NB4 (cell line): Measurements from ENCODE around the gene STAB2.
"Not testable (repeated sequence)": the region's sequence is repeated elsewhere in the genome, so short reads cannot be mapped to it uniquely, and the experiment has no call there.

Source experiments
- DNase-seq: peaks from one replicate; pipeline ENCODE4 v3.0.0; 2010; ENCODE audit warnings: low read depth
- H3K4me3 ChIP-seq: one replicate; pipeline ENCODE4 v1.5.1; 2011; ENCODE audit warnings: mild to moderate bottlenecking, low read depth, low read length, moderate library complexity
- MAX ChIP-seq: IDR thresholded peaks from 2 replicates; pipeline ENCODE4 v1.6.1; 2011; ENCODE audit warnings: low read depth, low read length
- MYC ChIP-seq: IDR thresholded peaks from 2 replicates; pipeline ENCODE4 v1.6.1; 2011; ENCODE audit warnings: low read depth, low read length
- POLR2A ChIP-seq: IDR thresholded peaks from 2 replicates; pipeline ENCODE4 v1.6.1; 2011; ENCODE audit warnings: mild to moderate bottlenecking; ENCODE audit not compliant: insufficient read length; ENCODE audit errors: extremely low read depth
- TF ChIP-seq, protein P1 (sequence below): IDR thresholded peaks from one replicate; pipeline ENCODE4 v1.5.1; 2012; ENCODE audit warnings: low read depth, low read length

STAB2 gene

DNA sequence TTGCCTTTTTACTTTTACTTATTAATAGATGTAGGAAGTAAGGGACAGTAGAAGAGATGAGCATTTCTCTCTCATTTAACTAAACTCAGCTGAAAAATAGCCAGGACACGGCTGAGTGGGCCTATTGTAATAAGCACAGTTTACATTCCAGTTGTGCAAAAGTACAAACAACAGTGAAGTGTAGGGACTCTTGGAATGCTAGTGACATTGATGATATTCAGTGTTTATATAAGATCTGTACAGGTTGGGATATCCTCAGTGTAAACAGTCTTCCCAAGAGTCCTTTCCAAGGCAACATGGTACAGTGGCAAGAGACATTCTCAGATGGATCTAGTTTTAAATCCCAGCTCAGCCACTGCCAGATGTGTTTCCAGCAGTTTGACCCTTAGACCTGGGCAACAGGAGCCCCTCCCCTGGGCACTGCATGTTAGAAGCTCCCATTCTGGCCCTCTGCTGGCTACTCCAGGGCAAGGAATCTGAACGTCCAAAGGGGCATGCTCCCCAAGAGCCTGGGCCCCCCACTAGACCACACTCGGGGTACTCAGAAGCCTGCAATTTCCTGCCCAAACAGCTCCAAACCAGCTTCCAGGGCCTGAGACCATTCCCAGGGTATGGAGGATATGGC, 55.3 kb downstream of the STAB2 start:
- DNase-seq: no peak
- no peak overlapping the region for H3K4me3 ChIP-seq
- TF ChIP-seq POLR2A: no peak
- no peak for TF ChIP-seq MYC
- no peak for TF ChIP-seq MAX
- TF ChIP-seq, protein P1, sequence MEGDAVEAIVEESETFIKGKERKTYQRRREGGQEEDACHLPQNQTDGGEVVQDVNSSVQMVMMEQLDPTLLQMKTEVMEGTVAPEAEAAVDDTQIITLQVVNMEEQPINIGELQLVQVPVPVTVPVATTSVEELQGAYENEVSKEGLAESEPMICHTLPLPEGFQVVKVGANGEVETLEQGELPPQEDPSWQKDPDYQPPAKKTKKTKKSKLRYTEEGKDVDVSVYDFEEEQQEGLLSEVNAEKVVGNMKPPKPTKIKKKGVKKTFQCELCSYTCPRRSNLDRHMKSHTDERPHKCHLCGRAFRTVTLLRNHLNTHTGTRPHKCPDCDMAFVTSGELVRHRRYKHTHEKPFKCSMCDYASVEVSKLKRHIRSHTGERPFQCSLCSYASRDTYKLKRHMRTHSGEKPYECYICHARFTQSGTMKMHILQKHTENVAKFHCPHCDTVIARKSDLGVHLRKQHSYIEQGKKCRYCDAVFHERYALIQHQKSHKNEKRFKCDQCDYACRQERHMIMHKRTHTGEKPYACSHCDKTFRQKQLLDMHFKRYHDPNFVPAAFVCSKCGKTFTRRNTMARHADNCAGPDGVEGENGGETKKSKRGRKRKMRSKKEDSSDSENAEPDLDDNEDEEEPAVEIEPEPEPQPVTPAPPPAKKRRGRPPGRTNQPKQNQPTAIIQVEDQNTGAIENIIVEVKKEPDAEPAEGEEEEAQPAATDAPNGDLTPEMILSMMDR: no peak

DNA sequence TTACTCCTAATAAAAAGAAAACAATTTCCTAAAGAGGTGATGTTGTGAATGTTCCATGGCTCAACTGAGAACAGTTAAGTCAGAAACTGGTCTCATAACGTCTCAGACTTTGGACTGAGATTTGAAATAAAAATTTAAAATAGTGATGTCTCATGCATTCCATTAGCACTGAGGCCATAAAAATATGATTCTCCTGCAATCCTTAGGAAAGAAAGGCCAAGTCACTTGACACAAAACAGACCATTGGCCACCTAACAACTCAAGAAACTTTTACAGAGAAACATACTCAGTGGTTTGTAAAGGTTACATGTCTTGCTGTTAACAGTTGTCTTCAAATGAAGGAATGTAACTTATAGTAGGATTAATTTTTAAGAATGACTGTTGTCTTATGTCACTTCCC, 58.1 kb downstream of the STAB2 start:
- H3K4me3 ChIP-seq: no peak overlapping the region
- TF ChIP-seq MYC (no peak), MAX (no peak), POLR2A (no peak)
- TF ChIP-seq, protein P1: no peak
- no peak for DNase-seq

DNA sequence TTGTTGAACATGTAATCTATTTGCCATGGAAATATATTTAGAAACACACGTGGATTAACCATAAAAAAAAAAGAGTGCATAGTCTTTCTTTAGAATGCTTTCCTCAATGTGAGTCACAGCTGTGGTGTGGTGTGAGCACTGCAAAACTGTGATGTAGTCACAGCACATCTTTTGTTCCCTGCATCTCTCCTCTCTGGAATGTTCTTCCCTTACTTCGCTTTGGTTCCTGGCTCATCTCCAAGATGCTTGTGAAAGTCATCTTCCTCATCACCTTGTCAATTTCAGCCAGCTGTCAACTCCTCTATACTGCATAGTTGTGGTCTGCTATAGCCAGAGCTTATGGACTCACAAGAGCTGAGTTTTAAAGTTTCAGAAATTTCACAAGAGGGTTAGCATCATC, 60.2 kb downstream of the STAB2 start:
- no peak overlapping the region for H3K4me3 ChIP-seq
- no peak for DNase-seq
- TF ChIP-seq POLR2A (no peak), MAX (no peak), MYC (no peak)
- TF ChIP-seq, protein P1: no peak

- no peak for DNase-seq
- no peak for TF ChIP-seq MYC
- no peak for TF ChIP-seq POLR2A
- TF ChIP-seq, protein P1: no peak
- TF ChIP-seq MAX: no peak
- no peak overlapping the region for H3K4me3 ChIP-seq
Measured at GRCh38 chr12:103652808-103653207, 65.7 kb downstream of the STAB2 start.

DNA sequence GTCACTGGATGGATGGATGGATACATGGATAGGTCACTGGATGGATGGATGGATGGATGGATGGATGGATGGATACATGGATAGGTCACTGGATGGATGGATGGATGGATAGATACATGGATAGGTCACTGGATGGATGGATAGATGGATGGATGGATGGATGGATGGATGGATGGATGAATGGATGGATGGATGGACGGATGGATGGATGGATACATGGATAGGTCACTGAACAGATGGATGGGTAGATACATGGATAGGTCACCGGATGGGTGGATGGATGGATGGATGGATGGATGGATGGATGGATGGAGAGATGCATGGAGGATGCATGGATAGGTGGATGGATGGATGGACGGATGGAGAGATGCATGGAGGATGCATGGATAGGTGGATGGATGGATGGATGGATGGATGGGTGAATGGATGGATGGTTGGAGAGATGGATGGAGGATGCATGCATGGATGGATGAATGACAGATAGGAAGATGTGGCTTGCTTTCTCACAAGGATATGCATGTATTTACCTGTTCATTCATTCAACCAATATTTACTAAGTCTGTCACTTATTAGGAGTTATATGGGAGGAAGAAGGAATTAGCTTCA, 66.6 kb downstream of the STAB2 start:
- not testable (repeated sequence) for DNase-seq, H3K4me3 ChIP-seq

GRCh38 chr12:103654816-103655215, 67.7 kb downstream of the STAB2 start:
- DNase-seq: no peak
- TF ChIP-seq, protein P1: no peak
- TF ChIP-seq MAX (no peak), MYC (no peak), POLR2A (no peak)
- H3K4me3 ChIP-seq: no peak overlapping the region
